CD4-positive, alpha-beta T cell treated with Interleukin-17A for 1 hour (primary cell): ENCODE data around the gene MYO5A.
A peak's percentile ranks its signal among the peaks of the same experiment; 100 is the strongest.

Experiments used
- DNase-seq: peaks from one replicate; pipeline ENCODE4 v3.0.0-alpha.2; 2020

Gene MYO5A

GRCh38 chr15:52503788-52504496 lies 24.7 kb downstream of the MYO5A start:
- DNase-seq, result no peak

- no peak for DNase-seq
Measured at GRCh38 chr15:52502608-52503007, 26.1 kb downstream of the MYO5A start.

GRCh38 chr15:52499506-52499905 lies 29.2 kb downstream of the MYO5A start:
- no peak for DNase-seq

DNA sequence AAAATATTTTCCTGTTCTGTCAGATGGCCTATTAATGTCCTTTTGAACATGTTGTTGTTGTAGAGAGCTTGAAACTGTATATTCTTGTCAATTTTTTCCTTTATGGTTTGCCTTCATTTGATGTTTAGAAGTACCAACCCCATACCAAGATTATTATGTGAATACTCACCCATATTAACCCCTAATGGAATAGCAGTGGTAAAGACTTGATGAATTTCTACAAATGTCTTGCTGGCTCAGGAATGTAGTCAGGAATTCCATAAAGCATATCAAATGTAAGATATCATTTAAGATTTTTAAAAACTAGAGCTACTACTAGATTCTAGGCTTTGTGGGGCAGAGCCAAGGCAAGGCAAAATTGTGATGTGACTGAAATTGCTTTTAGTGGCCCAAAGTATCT lies 30.0 kb downstream of the MYO5A start:
- DNase-seq, result no peak

DNA sequence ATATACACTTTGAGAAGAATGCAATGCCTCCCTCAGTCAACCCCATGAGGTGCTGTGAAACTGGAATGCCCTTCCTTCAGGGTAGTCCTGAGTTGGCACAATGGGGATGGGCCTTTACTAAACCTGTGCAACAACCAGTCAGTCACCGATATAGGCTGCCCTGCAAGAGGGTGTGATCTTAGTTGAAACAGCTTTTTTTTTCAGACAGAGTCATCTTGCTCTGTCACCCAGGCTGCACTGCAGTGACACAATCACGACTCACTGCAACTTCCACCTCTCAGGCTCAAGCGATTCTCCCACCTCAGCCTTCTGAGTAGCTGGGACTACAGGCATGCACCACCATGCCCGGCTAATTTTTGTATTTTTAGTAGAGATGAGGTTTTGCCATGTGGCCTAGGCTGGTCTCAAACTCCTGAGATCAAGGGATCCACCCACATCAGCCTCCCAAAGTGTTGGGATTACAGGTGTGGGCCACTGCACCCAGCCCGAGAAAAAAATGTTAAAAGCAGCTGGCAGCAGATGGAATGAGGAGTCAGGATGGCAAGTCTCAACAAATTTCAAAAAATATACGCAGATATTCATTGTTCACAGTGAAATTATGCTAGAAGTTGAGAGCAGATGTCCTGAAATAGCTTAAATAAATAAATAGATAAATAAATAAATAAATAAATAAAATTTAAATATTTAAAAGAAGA lies 31.8 kb downstream of the MYO5A start:
- no peak for DNase-seq

DNA sequence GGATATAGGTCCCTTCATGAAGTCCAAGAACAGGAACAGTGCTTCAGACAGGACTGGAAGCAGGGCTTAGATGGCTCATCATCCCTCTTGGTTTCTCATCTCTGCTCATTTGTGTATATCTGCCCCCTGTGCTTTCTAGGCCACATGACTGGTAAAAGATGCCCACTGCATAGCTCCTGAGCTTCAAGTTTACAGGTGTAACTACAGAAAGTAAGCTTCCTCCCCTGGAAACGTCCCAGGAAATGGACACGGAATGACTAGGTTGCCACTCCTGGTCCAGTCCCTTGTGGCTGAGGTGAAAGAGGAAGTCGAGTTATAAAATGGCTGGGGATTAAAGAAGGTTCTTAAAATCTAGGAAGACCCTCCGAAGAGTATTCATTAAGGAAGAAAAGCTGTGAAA lies 32.5 kb downstream of the MYO5A start:
- DNase-seq, result no peak

GRCh38 chr15:52495125-52495524 lies 33.6 kb downstream of the MYO5A start:
- no peak for DNase-seq

GRCh38 chr15:52493968-52494367 lies 34.7 kb downstream of the MYO5A start:
- no peak for DNase-seq

DNA sequence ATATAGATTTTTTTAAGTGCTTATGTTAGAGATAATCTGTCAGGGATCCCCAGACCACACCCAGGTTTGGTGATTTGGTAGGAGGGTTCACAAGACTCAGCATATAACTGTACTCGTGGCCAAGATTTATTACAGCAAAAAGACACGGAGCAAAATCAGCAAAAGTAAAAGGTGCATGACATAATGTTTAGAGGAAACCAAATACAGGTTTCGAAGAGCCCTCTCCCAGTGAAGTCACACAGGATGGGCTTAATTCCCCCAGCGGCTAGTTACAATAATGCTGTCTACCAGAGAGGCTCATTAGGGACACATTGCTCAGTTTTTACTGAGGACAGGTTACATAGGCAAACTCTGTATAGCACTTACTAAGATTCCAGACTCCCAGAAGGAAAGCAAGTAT lies 36.5 kb downstream of the MYO5A start:
- DNase-seq, result no peak

DNA sequence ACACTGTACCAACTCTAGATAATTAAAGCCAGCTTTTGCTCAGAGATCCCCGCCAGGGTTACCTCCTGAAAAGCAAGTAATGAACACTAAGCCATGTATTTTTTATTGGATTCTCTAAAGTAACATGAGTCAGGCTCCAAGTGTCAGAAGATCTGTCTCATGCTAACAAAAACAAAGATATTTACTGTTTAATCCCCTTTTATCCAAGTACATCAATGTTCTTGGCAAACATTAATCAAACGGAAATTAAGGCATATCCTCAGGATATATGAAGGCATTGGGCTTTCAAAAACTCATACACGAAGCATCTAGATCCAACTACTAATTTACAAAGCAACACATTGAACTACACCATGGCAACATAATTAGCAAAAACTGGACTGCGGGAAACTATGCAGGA lies 37.2 kb downstream of the MYO5A start:
- DNase-seq, result no peak

- peak; percentile 31 for DNase-seq
Measured at GRCh38 chr15:52489430-52489829, 39.2 kb downstream of the MYO5A start.

DNA sequence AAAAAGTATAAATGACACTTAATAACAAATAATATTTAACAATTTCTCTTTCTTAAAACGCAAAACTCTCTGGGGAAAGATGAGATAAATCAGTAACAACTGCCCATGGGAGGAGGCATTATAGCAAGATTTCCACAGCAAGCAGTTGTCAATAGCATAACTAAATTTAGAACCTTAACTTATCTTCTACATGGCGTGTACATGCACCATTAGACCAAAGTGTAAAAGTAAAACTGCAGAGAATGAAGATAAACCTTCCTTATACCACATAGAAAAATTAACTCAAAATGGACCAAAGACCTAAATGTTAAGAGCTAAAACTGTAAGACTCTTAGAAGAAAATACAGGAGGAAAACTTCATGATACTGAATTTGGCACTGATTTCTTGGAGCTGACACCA lies 39.9 kb downstream of the MYO5A start:
- peak; percentile 20 for DNase-seq

DNA sequence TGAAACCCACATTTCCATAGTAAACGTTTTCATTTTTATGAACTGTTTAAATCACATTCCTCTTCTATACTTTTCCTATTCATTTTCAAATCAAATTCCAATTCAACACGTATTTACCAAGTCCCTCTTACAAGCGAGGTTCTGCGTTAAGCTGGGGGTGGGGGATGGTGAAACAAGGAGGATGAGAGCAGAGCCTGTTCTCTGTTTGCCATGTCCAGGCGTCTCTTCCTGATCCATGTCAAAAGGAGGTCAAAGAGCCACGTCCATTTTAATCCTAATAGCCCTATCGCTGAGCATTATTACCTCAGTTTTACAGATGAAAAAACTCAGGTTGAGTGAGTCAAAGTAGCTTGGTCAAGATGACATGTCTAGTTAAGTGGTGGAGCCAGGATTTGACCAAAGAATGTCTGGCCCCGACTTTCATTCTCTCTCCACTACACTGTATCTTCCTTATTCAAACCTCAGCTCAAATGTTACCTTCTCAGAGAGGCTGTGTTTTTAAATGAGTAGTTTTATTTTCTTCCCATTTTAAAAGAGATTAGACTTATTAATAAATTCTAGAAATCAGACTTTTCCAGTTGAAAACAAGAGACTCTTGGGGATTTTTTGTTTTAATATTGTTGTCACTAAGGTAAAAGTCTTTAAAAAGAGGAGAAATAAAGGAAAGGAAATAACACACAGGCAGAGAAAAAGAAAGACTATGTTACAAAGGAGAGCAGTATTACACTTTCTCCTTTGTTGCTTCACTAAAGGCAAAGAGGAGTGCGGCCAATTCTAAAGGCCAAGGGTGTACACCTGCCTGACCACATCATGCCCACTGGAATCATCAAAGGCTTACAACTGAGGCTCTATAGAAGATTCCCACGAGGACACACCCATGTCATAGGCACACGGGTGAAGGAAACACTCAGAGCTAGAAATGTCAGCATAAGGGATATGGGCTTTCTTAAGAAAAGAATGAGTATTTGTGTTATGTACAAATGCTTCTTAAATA lies 42.4 kb downstream of the MYO5A start:
- DNase-seq, result no peak

- DNase-seq, result no peak
Measured at GRCh38 chr15:52485290-52485689, 43.4 kb downstream of the MYO5A start.

GRCh38 chr15:52483707-52484106 lies 45.0 kb downstream of the MYO5A start:
- no peak for DNase-seq

DNA sequence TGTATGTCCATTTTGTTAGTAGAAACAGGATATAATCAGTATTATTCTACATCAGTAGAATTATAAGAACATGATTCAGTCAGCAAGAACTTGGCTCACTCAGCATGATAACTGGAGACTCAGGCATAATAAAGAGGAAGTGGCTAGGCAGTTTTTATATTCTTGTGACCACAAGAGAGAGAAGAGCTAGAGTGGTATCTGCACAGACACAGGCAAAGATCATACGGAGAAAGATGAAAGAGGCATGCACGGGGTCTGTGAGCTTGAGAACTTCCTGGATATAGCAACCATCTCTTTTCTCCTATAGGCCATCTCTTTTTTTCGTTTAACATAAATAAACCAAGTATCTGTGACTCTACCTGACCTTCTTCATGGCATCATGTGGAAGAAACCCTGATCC lies 46.8 kb downstream of the MYO5A start:
- DNase-seq, result peak; percentile 86

DNA sequence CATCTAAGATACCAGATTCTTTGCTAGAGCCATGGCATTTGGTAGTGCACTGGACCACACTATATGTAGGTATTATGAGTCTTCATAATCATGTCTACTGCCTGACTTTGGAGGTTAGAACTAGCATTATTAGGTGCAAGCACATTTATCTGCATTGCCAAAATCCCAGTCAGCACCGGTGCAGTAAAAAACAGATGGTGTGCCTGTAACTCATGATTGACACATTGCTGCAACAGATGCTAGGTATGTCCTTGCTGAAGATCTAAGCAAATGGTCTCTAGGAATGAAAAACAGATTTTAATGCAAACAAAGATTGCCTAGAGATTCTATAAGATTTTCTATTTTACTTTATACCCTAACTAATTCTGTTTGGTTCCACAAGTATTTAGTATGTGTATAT lies 47.7 kb downstream of the MYO5A start:
- DNase-seq, result no peak

DNA sequence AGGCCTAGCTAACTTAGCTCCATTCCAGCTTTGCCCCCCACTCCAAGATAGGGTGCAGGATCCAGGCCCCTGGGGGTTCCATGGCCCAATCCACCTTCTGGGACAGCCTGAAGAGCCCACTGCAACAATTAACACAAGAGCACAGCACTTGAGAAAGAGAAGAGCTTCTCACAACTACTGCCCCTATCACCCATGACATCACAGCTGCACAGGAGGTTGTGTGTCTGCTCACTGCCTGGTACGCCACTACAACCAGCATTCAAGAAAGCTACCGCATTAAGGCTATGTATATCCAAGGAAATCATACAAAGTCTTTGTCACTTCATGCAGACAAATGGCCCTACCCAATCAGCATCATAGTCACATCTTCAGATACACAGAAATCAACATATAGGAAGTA lies 62.0 kb downstream of the MYO5A start:
- no peak for DNase-seq

GRCh38 chr15:52466134-52466701 lies 62.5 kb downstream of the MYO5A start:
- peak; percentile 40 for DNase-seq

DNA sequence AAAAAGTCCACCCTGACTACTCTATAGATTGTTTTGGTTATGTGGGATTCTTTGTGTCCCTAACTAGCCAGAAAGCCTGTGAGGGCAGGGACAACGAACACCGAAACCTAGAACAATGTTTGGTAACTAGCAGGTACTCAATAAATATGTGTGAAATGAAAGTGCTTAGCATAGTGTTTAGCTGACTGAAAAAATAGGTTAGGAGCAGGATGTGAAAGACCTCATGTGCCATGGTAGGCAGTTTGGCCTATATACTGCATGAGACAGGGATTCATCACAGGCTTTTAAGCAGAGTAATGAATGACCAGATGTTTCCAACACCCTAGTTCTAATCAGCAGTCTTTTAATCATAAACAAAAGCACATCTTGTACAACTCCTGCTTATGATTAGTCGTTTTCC lies 64.2 kb downstream of the MYO5A start:
- DNase-seq, result peak; percentile 55

- no peak for DNase-seq
Measured at GRCh38 chr15:52464040-52464439, 64.6 kb downstream of the MYO5A start.

DNA sequence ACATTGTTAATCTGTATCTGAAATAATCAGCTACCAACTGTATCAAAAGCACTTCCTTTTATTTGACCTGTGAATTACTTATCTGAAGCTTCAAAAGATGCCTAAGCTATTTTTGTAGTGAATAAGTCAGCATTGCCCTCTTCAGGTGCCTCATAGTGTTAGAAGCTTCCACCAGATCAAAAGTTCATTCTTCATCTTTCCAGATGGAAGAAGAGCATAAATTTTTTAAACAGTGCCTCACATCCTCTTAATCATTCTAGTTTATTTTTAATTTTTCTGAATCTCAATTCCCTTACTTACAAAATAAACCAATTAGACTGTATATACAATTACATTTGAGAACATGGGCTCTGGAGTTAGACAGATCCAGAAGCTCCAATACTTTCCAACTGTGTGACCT lies 65.0 kb downstream of the MYO5A start:
- peak; percentile 39 for DNase-seq

- no peak for DNase-seq
Measured at GRCh38 chr15:52462806-52463360, 65.8 kb downstream of the MYO5A start.
